ENCODE results near the gene TMEM30A.

The TMEM30A gene

GRCh38 chr6:75243333-75244062 is 41.1 kb downstream of the TMEM30A start, which contains the start of gene COX7A2:
Gene COX7A2 (minus strand): TSS chr6:75243801. CDS start chr6:75243734, 67 bp downstream.
- Histone ChIP-seq H3K4me3 (peak within 1 kb of the TSS; percentile 82), H3K36me3 (ENCODE audit: insufficient read depth, low read length) (peaks cover 28% of the 10 kb centered on the region), H3K9ac (ENCODE audit: insufficient read length) (peak within 1 kb of the TSS; percentile 85), H3K27ac (peak within 1 kb of the TSS; percentile 60), H3K9me3 (ENCODE audit: low read depth, low read length) (no peaks in the 10 kb centered on the region)
- DNase-seq (ENCODE audit: low read depth, low spot score), result peak; percentile 89
- TF ChIP-seq EZH2 (IDR thresholded peaks at IDR 0.05) (no peak), POLR2AphosphoS5 (IDR thresholded peaks at IDR 0.05; ENCODE audit: borderline replicate concordance, low read depth, low read length) (peak; percentile 97), FOXP2 (optimal IDR thresholded peaks at IDR 0.05; ENCODE audit: control extremely low read depth, extremely low read length, insufficient read depth) (peak; percentile 52)

GRCh38 chr6:75236630-75237029 is 48.0 kb downstream of the TMEM30A start:
- Histone ChIP-seq H3K27ac (no peak overlapping the region), H3K9me3 (ENCODE audit: low read depth, low read length) (no peaks in the 10 kb centered on the region), H3K9ac (ENCODE audit: insufficient read length) (no peak overlapping the region), H3K4me3 (no peak overlapping the region), H3K36me3 (ENCODE audit: insufficient read depth, low read length) (peaks cover 43% of the 10 kb centered on the region)
- TF ChIP-seq EZH2 (IDR thresholded peaks at IDR 0.05) (no peak), POLR2AphosphoS5 (IDR thresholded peaks at IDR 0.05; ENCODE audit: borderline replicate concordance, low read depth, low read length) (peak; percentile 20; the same call in 1 of the 2 replicates)
- no peak for DNase-seq (ENCODE audit: low read depth, low spot score)

GRCh38 chr6:75235271-75235670 is 49.3 kb downstream of the TMEM30A start:
- no peak for DNase-seq (ENCODE audit: low read depth, low spot score)
- Histone ChIP-seq H3K36me3 (ENCODE audit: insufficient read depth, low read length) (peaks cover 32% of the 10 kb centered on the region), H3K27ac (no peak overlapping the region), H3K4me3 (no peak overlapping the region), H3K9ac (ENCODE audit: insufficient read length) (no peak overlapping the region), H3K9me3 (ENCODE audit: low read depth, low read length) (no peaks in the 10 kb centered on the region)
- TF ChIP-seq EZH2 (IDR thresholded peaks at IDR 0.05), result no peak
- TF ChIP-seq POLR2AphosphoS5 (IDR thresholded peaks at IDR 0.05; ENCODE audit: borderline replicate concordance, low read depth, low read length), result no peak
- no peak for TF ChIP-seq FOXP2 (optimal IDR thresholded peaks at IDR 0.05; ENCODE audit: control extremely low read depth, extremely low read length, insufficient read depth)

- TF ChIP-seq FOXP2 (optimal IDR thresholded peaks at IDR 0.05; ENCODE audit: control extremely low read depth, extremely low read length, insufficient read depth) (no peak), POLR2AphosphoS5 (IDR thresholded peaks at IDR 0.05; ENCODE audit: borderline replicate concordance, low read depth, low read length) (no peak), EZH2 (IDR thresholded peaks at IDR 0.05) (no peak)
Observed at GRCh38 chr6:75234126-75234865, 50.3 kb downstream of the TMEM30A start.

DNA sequence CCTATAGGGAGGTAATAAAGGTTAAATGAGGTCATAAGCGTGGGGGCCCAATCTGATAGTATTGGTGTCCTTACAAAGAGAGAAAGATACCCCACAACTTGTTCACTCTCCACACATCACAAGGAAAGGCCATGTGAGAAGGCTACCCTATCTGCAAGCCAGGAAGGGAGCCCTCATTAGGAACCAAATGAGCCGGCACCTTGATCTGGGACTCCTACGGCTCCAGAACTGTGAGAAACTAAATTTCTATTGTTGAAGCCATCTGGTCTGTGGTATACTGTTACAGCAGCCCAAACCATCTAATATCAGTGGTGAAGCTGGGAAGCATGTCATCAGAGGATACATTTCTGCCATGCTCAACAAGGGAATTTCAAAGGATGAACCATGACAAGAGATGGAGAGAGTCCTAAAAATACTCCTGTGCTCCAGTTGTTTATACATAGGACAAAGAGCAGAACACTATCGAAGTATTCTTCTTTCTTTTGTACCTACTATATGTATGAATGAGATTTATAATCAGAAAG is 51.4 kb downstream of the TMEM30A start:
- Histone ChIP-seq H3K4me3 (no peak overlapping the region), H3K9me3 (ENCODE audit: low read depth, low read length) (no peaks in the 10 kb centered on the region), H3K27ac (no peak overlapping the region), H3K36me3 (ENCODE audit: insufficient read depth, low read length) (peaks cover 15% of the 10 kb centered on the region), H3K9ac (ENCODE audit: insufficient read length) (no peak overlapping the region)
- no peak for DNase-seq (ENCODE audit: low read depth, low spot score)
- TF ChIP-seq POLR2AphosphoS5 (IDR thresholded peaks at IDR 0.05; ENCODE audit: borderline replicate concordance, low read depth, low read length), result no peak
- TF ChIP-seq EZH2 (IDR thresholded peaks at IDR 0.05), result no peak
- no peak for TF ChIP-seq FOXP2 (optimal IDR thresholded peaks at IDR 0.05; ENCODE audit: control extremely low read depth, extremely low read length, insufficient read depth)

More at GRCh38 chr6:75234126-75234865, 50.3 kb downstream of the TMEM30A start:
- DNase-seq (ENCODE audit: low read depth, low spot score), result no peak
- H3K36me3 ChIP-seq (ENCODE audit: insufficient read depth, low read length), result peaks cover 22% of the 10 kb centered on the region
- no peaks in the 10 kb centered on the region for H3K9me3 ChIP-seq (ENCODE audit: low read depth, low read length)
- H3K27ac ChIP-seq, result no peak overlapping the region
- H3K9ac ChIP-seq (ENCODE audit: insufficient read length), result no peak overlapping the region
- no peak overlapping the region for H3K4me3 ChIP-seq

DNA sequence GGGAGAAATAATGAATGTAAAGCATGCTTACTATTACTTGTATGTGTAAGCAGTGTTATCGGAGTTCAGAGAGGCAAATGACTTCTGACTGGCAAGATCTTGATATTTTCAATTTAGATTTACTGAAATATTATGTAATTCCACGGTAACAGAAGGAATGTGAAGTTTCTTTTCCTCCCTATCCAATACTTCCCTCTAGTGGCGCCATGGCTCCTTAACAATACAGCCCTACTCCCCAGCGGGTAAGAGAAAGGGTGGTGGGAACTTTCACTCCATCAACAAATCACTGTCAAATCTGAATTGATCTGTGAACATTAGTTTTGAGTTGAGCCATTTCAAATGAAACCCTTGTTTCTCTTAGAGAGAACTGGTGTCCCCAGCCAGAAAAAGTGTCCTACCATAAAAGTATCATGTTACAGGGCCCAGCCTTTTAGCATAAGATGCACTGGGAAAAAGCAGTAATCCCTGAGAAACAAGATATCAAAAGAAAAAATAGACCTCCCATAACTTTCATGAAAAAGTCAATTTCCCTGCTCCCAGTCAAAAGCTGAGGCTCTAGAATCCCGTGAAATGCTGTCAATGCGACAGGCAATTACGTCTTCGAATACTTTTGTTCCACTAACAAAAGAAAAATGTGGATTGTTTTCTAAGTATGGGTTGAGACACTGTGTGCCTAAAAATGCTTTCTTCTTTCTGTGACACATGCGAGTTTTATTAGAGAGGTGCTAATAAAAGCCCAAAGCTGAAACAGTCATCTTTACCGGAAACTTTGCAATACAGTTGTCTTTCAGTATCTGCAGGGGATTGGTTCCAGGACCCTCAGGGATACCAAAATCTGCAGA is 53.9 kb downstream of the TMEM30A start:
- Histone ChIP-seq H3K27ac (no peak overlapping the region), H3K9ac (ENCODE audit: insufficient read length) (peak overlapping the region; percentile 16), H3K4me3 (no peak overlapping the region; the same call in 1 of the 2 replicates), H3K36me3 (ENCODE audit: insufficient read depth, low read length) (no peaks in the 10 kb centered on the region), H3K9me3 (ENCODE audit: low read depth, low read length) (no peaks in the 10 kb centered on the region)
- DNase-seq (ENCODE audit: low read depth, low spot score), result peak; percentile 52
- no peak for TF ChIP-seq POLR2AphosphoS5 (IDR thresholded peaks at IDR 0.05; ENCODE audit: borderline replicate concordance, low read depth, low read length)
- TF ChIP-seq EZH2 (IDR thresholded peaks at IDR 0.05), result no peak
- TF ChIP-seq FOXP2 (optimal IDR thresholded peaks at IDR 0.05; ENCODE audit: control extremely low read depth, extremely low read length, insufficient read depth), result no peak

GRCh38 chr6:75224303-75224926 is 60.2 kb downstream of the TMEM30A start:
- H3K27ac ChIP-seq, result no peak overlapping the region
- no peak for TF ChIP-seq POLR2AphosphoS5 (IDR thresholded peaks at IDR 0.05; ENCODE audit: borderline replicate concordance, low read depth, low read length)
- TF ChIP-seq FOXP2 (optimal IDR thresholded peaks at IDR 0.05; ENCODE audit: control extremely low read depth, extremely low read length, insufficient read depth), result no peak
- TF ChIP-seq EZH2 (IDR thresholded peaks at IDR 0.05), result no peak
- H3K4me3 ChIP-seq, result no peak overlapping the region
- H3K9me3 ChIP-seq (ENCODE audit: low read depth, low read length), result no peaks in the 10 kb centered on the region
- DNase-seq (ENCODE audit: low read depth, low spot score), result no peak
- no peaks in the 10 kb centered on the region for H3K36me3 ChIP-seq (ENCODE audit: insufficient read depth, low read length)
- no peak overlapping the region for H3K9ac ChIP-seq (ENCODE audit: insufficient read length)

Measured in SK-N-MC (cell line).